Subcutaneous adipose tissue (tissue), 4 donors: Measurements from ENCODE around the gene ARHGAP12. TPM values are rescaled to one million over a fixed set of nuclear protein-coding genes. Genes with fewer than 3 reads are reported as not detected.

Experiments
- total RNA-seq, 4 donors: library from RNA; depleted of rRNA; stranded (reverse); fragments of >200 nt; gene quantifications; one replicate each; pipeline ENCODE4 v1.1.0, GENCODE V29; 2016
- TF ChIP-seq, protein P1 (sequence below): fragments of 450-650 bp; IDR thresholded peaks from one replicate; pipeline ENCODE4 v1.5.1; 2016; ENCODE audit warnings: low read depth, mild to moderate bottlenecking, control low read depth, antibody characterized with exemption, moderate library complexity

Gene ARHGAP12
- total RNA-seq, 4 donors from 2014 or later, result 32.4 to 52.9 (median 45.1) TPM

DNA sequence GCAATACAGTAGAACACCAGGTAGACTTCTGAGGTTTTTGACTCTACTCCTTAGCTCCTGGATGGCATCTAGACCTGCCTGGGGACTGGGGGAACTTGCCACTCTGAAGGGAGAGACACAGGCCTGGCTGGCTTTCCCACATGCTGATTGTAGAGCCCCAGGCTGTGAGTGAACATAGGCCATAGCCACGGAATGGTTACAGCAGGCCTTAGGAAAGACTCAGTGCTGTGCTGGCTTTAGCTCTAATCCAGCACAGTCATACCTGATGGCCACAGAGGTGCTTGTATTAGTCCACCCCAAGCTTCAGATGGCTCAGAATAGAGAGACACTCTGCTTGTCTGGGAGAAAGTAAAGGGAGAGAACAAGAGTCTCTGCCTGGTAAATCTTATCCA lies 35.0 kb upstream of the ARHGAP12 start:
- TF ChIP-seq, protein P1, sequence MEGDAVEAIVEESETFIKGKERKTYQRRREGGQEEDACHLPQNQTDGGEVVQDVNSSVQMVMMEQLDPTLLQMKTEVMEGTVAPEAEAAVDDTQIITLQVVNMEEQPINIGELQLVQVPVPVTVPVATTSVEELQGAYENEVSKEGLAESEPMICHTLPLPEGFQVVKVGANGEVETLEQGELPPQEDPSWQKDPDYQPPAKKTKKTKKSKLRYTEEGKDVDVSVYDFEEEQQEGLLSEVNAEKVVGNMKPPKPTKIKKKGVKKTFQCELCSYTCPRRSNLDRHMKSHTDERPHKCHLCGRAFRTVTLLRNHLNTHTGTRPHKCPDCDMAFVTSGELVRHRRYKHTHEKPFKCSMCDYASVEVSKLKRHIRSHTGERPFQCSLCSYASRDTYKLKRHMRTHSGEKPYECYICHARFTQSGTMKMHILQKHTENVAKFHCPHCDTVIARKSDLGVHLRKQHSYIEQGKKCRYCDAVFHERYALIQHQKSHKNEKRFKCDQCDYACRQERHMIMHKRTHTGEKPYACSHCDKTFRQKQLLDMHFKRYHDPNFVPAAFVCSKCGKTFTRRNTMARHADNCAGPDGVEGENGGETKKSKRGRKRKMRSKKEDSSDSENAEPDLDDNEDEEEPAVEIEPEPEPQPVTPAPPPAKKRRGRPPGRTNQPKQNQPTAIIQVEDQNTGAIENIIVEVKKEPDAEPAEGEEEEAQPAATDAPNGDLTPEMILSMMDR, result no peak

DNA sequence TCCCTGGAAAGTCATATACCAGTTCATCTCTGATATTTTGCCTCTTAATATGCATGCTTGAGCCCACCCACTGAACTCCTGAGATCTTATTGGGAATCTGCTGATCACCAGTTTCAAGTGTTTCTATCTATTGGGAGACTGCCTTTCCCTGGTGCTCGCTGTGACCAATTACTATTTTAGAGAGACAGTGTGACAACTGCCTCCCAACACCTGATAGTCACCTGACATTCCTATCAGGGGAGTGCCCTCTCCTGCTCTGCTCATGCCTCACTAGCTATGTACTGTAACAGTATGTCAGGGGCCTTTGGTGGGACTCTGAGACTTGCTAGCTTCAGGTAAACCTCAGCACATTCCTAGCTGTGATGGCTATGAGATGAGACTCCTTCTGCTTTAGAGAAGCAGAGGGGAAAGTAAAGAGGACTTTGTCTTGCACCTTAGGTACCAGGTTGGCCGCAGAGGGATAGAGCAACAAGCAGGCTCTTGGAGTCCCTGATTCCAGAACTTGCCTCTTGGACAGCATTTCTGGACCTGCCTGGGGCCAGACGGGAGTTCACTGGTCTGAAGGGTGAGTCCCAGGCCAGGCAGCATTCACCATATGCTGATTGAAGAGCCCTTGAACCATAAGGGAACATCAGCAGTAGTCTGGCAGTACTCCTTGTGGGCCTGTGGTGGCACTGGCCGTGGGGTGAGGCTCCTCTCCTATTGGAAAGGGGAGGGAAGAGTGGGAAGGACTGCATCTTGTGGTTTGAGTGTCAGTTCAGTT lies 34.4 kb upstream of the ARHGAP12 start:
- TF ChIP-seq, protein P1, result no peak

GRCh38 chr10:31961277-31962074 lies 32.8 kb upstream of the ARHGAP12 start:
- TF ChIP-seq, protein P1, result no peak

DNA sequence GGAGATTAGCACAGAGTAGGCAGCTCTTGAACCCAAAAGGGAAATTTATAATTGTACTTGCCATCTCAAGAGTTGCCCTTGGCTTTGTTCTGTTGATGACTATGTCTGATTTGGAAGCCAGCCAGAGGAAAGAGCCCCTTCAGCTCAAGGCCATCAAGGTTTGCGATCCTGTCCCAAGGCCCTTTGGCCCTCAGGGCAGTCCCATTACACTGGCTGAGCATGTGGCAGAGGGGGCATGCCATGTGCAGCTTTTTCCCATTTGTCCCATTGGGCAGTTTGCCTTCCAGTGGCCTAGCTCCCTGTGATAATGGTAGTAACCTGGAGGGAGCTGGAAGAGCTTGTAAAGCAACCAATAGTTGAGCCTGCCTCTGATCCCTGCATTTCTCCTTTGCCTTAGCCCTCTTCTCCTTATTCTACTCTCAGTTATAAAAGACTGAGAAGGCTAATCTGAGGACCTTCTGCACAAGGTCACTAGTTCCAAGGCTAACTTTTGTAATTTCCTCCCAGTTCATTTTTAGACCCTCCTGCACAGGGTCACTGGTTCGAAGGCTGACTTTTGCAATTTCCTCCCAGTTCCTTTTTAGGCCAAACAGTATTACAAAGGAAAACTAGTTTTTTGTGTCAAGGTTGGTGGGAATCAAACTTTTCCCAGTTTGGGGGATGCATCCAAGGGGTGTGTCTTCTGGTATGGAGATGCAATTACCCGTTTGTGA lies 31.0 kb upstream of the ARHGAP12 start:
- TF ChIP-seq, protein P1, result no peak

GRCh38 chr10:31958856-31959255 lies 30.2 kb upstream of the ARHGAP12 start:
- TF ChIP-seq, protein P1, result no peak

- TF ChIP-seq, protein P1, result no peak
Observed at GRCh38 chr10:31956200-31956946, 27.7 kb upstream of the ARHGAP12 start.
